ENCODE measurements around the gene AQP2. TPM values are rescaled to one million over a fixed set of nuclear protein-coding genes. Genes with fewer than 3 reads are reported as not detected.

The AQP2 gene
- total and polyA plus RNA-seq, 2 of the 4 experiments (the other 2 are of a cell fraction) = not detected

- no peak for TF ChIP-seq ELK1 (IDR thresholded peaks at IDR 0.05; ENCODE audit: borderline replicate concordance, low read depth, low read length)
Observed at GRCh38 chr12:49901026-49901425, 49.5 kb upstream of the AQP2 start (continued).

- Histone ChIP-seq H4K20me1 (ENCODE audit: insufficient read depth, low read length) (no peaks in the 10 kb centered on the region), H4K8ac (ENCODE audit: low read depth in 2 of 2, low read length in 2 of 2) (no peak overlapping the region), H2BK5ac (ENCODE audit: low read depth, low read length, poor library complexity, severe bottlenecking) (no peak overlapping the region), H3K9me1 (ENCODE audit: insufficient read depth, low read length) (peaks cover 11% of the 10 kb centered on the region), H2BK15ac (ENCODE audit: low read depth, low read length) (no peak overlapping the region), H3K4me2 (ENCODE audit: low read depth, low read length) (no peak overlapping the region), H3K18ac (ENCODE audit: low read depth, low read length) (no peak overlapping the region), H3K79me1 (ENCODE audit: low read depth in 1 of 2, low read length in 2 of 2) (no peaks in the 10 kb centered on the region), H3K9me3 (ENCODE audit: control insufficient read depth, insufficient read depth, low read length) (no peaks in the 10 kb centered on the region), H3K27ac (ENCODE audit: insufficient read depth, low read length) (no peak overlapping the region), H3K9ac (ENCODE audit: low read depth, low read length) (no peak overlapping the region), H4K91ac (ENCODE audit: insufficient read depth, low read depth, low read length) (no peak overlapping the region), H3K23ac (ENCODE audit: low read depth, low read length) (no peak overlapping the region), H3K27me3 (ENCODE audit: control insufficient read depth, insufficient read depth, low read length) (peaks cover 24% of the 10 kb centered on the region), H2BK20ac (ENCODE audit: low read depth, low read length) (no peak overlapping the region), H3K56ac (ENCODE audit: extremely low read depth, insufficient read depth, low read length) (no peak overlapping the region), H4K5ac (ENCODE audit: low read depth, low read length) (no peak overlapping the region), H3K36me3 (ENCODE audit: control insufficient read depth, insufficient read depth, low read length) (no peaks in the 10 kb centered on the region), H3K4me3 (ENCODE audit: insufficient read depth, low read depth, low read length) (no peak overlapping the region), H2BK120ac (ENCODE audit: low read depth, low read length) (no peak overlapping the region), H2AFZ (replicated peaks; ENCODE audit: low read length, poor library complexity) (peak overlapping the region; percentile 11), H2AK9ac (replicated peaks; ENCODE audit: low read depth, low read length, poor library complexity) (peak overlapping the region; percentile 5), H3K14ac (replicated peaks; ENCODE audit: low read depth, low read length) (no peak overlapping the region), H2AK5ac (ENCODE audit: low read depth, low read length) (no peak overlapping the region), H3K4ac (ENCODE audit: low read depth, low read length) (no peak overlapping the region), H3K4me1 (ENCODE audit: control insufficient read depth, insufficient read depth, low read length) (peaks cover 11% of the 10 kb centered on the region; the same call in 1 of the 2 replicates)
- TF ChIP-seq ELK1 (IDR thresholded peaks at IDR 0.05; ENCODE audit: borderline replicate concordance, low read depth, low read length) = no peak
- intact Hi-C loops (cut with micrococcal nuclease) = no loop called here
- DNase-seq = no peak
- 71% methylated on average over 1 of the region's 5 CpGs; no CpG with 5 or more reads in 1 of the 2 experiments for WGBS, 2 experiments (ENCODE audit: extremely low coverage in 2 of 2, insufficient read length in 1 of 2)
- in situ Hi-C loops (cut with MboI; ENCODE audit: low sequenced_read_pairs) = no loop called here
- ChIA-PET CTCF (no interaction called here), POLR2A (ENCODE audit: unreplicated experiment) (no interaction called here)
- no peak for ATAC-seq (ENCODE audit: low read depth)
- dilution Hi-C loops (cut with HindIII; ENCODE audit: low sequenced_read_pairs, unreplicated experiment) = no loop called here
- no TSS peak for BruUV-seq (replicated peaks)
Observed at GRCh38 chr12:49901986-49902385, 48.6 kb upstream of the AQP2 start.

Data from IMR-90 (cell line).